Stimulated activated naive CD4-positive, alpha-beta T cell treated with Interleukin-2 at 50 U/mL for 16 hours (primary cell): ENCODE measurements around the gene PAX5.

Experiments
- DNase-seq: peaks from one replicate; lab custom pipeline; 2025; lab: John Stamatoyannopoulos, UW

PAX5 gene

GRCh38 chr9:36812556-36812955 is 221.5 kb downstream of the PAX5 start:
- DNase-seq: no peak

GRCh38 chr9:36808251-36808650 is 225.8 kb downstream of the PAX5 start:
- no peak for DNase-seq

GRCh38 chr9:36803961-36804360 is 230.1 kb downstream of the PAX5 start:
- no peak for DNase-seq

- DNase-seq: no peak
Observed at GRCh38 chr9:36802201-36802920, 231.7 kb downstream of the PAX5 start.

GRCh38 chr9:36800455-36800854 is 233.6 kb downstream of the PAX5 start:
- no peak for DNase-seq

- no peak for DNase-seq
Observed at GRCh38 chr9:36798350-36799065, 235.6 kb downstream of the PAX5 start.

- no peak for DNase-seq
Observed at GRCh38 chr9:36797471-36798220, 236.4 kb downstream of the PAX5 start.

- DNase-seq: no peak
Observed at GRCh38 chr9:36796671-36797419, 237.2 kb downstream of the PAX5 start.

GRCh38 chr9:36794461-36794860 is 239.6 kb downstream of the PAX5 start:
- DNase-seq: no peak

GRCh38 chr9:36793277-36793676 is 240.8 kb downstream of the PAX5 start:
- DNase-seq: no peak

- DNase-seq: no peak
Observed at GRCh38 chr9:36791222-36791950, 242.7 kb downstream of the PAX5 start.

- DNase-seq: no peak
Observed at GRCh38 chr9:36789886-36790285, 244.2 kb downstream of the PAX5 start.

GRCh38 chr9:36788534-36788933 is 245.5 kb downstream of the PAX5 start:
- no peak for DNase-seq

GRCh38 chr9:36787709-36788108 is 246.4 kb downstream of the PAX5 start:
- no peak for DNase-seq
